ENCODE measurements around the gene MYO6. TPM values are rescaled to one million over a fixed set of nuclear protein-coding genes. Genes with fewer than 3 reads are reported as not detected.

Gene MYO6
- total RNA-seq, 2 experiments from 2014 or later, result not detected

DNA sequence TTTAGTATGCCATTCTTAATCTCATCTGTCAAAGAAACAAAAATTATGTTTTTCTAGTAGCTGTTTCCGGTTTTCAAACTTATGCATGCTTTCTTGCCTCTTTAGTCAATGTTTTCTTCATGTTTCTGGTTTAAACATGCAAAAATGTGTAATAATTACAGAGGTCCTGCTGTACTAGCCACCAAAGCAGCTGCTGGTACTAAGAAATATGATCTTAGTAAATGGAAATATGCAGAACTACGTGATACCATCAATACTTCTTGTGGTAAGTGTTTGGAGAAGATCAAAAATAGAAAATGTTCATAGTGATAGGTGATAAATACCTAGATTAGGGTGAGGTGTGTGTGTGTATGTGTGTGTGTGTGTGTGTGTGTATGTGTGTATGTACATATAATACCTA lies 158.4 kb downstream of the MYO6 start:
- H3K4me2 ChIP-seq (ENCODE audit: low read length), result no peak overlapping the region
- no peak overlapping the region for H2AFZ ChIP-seq (ENCODE audit: low read length)
- H4K20me1 ChIP-seq (ENCODE audit: insufficient read depth, low read length), result no peaks in the 10 kb centered on the region
- H3K9me2 ChIP-seq (ENCODE audit: insufficient read depth, low read length), result no peaks in the 10 kb centered on the region
- no peaks in the 10 kb centered on the region for H3K4me1 ChIP-seq (ENCODE audit: insufficient read depth, low read length, poor library complexity, severe bottlenecking)
- H3K4me3 ChIP-seq (ENCODE audit: low read depth, low read length, poor library complexity, severe bottlenecking), result no peak overlapping the region
- no TSS peak for BruUV-seq (replicated peaks)
- H3K27ac ChIP-seq (ENCODE audit: low read depth, low read length, poor library complexity, severe bottlenecking), result no peak overlapping the region
- intact Hi-C loops (cut with micrococcal nuclease; ENCODE audit: unreplicated experiment), result no loop called here
- DNase-seq (ENCODE audit: low spot score), result no peak
- H3K36me3 ChIP-seq (ENCODE audit: insufficient read depth, low read length), result no peaks in the 10 kb centered on the region
- TF ChIP-seq CTCF (conservative IDR thresholded peaks at IDR 0.05; ENCODE audit: low read length) (no peak), EZH2phosphoT487 (IDR thresholded peaks at IDR 0.05; ENCODE audit: borderline replicate concordance, low read depth, low read length) (no peak)
- H3K79me2 ChIP-seq (ENCODE audit: insufficient read depth, low read depth, low read length), result no peaks in the 10 kb centered on the region
- CTCF ChIA-PET (ENCODE audit: unreplicated experiment), result no interaction called here
- no peaks in the 10 kb centered on the region for H3K9me3 ChIP-seq (ENCODE audit: low read length)
- POLR2A ChIA-PET, result no interaction called here

GRCh38 chr6:75913040-75913439 lies 164.0 kb downstream of the MYO6 start:
- H2AFZ ChIP-seq (ENCODE audit: low read length), result no peak overlapping the region
- intact Hi-C loops (cut with micrococcal nuclease; ENCODE audit: unreplicated experiment), result no loop called here
- H3K9me2 ChIP-seq (ENCODE audit: insufficient read depth, low read length), result no peaks in the 10 kb centered on the region
- H3K4me2 ChIP-seq (ENCODE audit: low read length), result no peak overlapping the region
- ChIA-PET CTCF (ENCODE audit: unreplicated experiment) (no interaction called here), POLR2A (no interaction called here)
- no peak for DNase-seq (ENCODE audit: low spot score)
- TF ChIP-seq CTCF (conservative IDR thresholded peaks at IDR 0.05; ENCODE audit: low read length) (no peak), EZH2phosphoT487 (IDR thresholded peaks at IDR 0.05; ENCODE audit: borderline replicate concordance, low read depth, low read length) (no peak)
- no peak overlapping the region for H3K4me3 ChIP-seq (ENCODE audit: low read depth, low read length, poor library complexity, severe bottlenecking)
- H3K27ac ChIP-seq (ENCODE audit: low read depth, low read length, poor library complexity, severe bottlenecking), result no peak overlapping the region
- H3K36me3 ChIP-seq (ENCODE audit: insufficient read depth, low read length), result no peaks in the 10 kb centered on the region
- no peaks in the 10 kb centered on the region for H3K79me2 ChIP-seq (ENCODE audit: insufficient read depth, low read depth, low read length)
- no peaks in the 10 kb centered on the region for H3K4me1 ChIP-seq (ENCODE audit: insufficient read depth, low read length, poor library complexity, severe bottlenecking)
- no peaks in the 10 kb centered on the region for H3K9me3 ChIP-seq (ENCODE audit: low read length)
- no TSS peak for BruUV-seq (replicated peaks)
- no peaks in the 10 kb centered on the region for H4K20me1 ChIP-seq (ENCODE audit: insufficient read depth, low read length)

GRCh38 chr6:75922226-75922625 lies 173.2 kb downstream of the MYO6 start:
- TF ChIP-seq EZH2phosphoT487 (IDR thresholded peaks at IDR 0.05; ENCODE audit: borderline replicate concordance, low read depth, low read length), result no peak
- no peak for TF ChIP-seq CTCF (conservative IDR thresholded peaks at IDR 0.05; ENCODE audit: low read length)
- no peaks in the 10 kb centered on the region for H3K36me3 ChIP-seq (ENCODE audit: insufficient read depth, low read length)
- no peaks in the 10 kb centered on the region for H3K9me2 ChIP-seq (ENCODE audit: insufficient read depth, low read length)
- CTCF ChIA-PET (ENCODE audit: unreplicated experiment), result no interaction called here
- no TSS peak for BruUV-seq (replicated peaks)
- no peaks in the 10 kb centered on the region for H3K9me3 ChIP-seq (ENCODE audit: low read length)
- intact Hi-C loops (cut with micrococcal nuclease; ENCODE audit: unreplicated experiment), result no loop called here
- no peak overlapping the region for H2AFZ ChIP-seq (ENCODE audit: low read length)
- H3K27ac ChIP-seq (ENCODE audit: low read depth, low read length, poor library complexity, severe bottlenecking), result no peak overlapping the region
- no peak overlapping the region for H3K4me3 ChIP-seq (ENCODE audit: low read depth, low read length, poor library complexity, severe bottlenecking)
- H3K79me2 ChIP-seq (ENCODE audit: insufficient read depth, low read depth, low read length), result no peaks in the 10 kb centered on the region
- H3K4me2 ChIP-seq (ENCODE audit: low read length), result no peak overlapping the region
- DNase-seq (ENCODE audit: low spot score), result no peak
- no peaks in the 10 kb centered on the region for H3K4me1 ChIP-seq (ENCODE audit: insufficient read depth, low read length, poor library complexity, severe bottlenecking)
- POLR2A ChIA-PET, result no interaction called here
- no peaks in the 10 kb centered on the region for H4K20me1 ChIP-seq (ENCODE audit: insufficient read depth, low read length)

Measured in OCI-LY7 (cell line).